B cell (primary cell): Measurements from ENCODE around the gene TCEAL9.

Source experiments
- CTCF ChIP-seq: fragments of 200-600 bp; IDR thresholded peaks from one replicate; pipeline ENCODE4 v1.8.0; 2022; ENCODE audit warnings: antibody characterized with exemption, mild to moderate bottlenecking
- EZH2 ChIP-seq: IDR thresholded peaks from 2 replicates; pipeline ENCODE4 v1.6.1; 2012; ENCODE audit warnings: borderline replicate concordance, low read depth, mild to moderate bottlenecking, moderate library complexity, low read length; ENCODE audit not compliant: insufficient read depth, poor library complexity, severe bottlenecking

- no peak for TF ChIP-seq CTCF
- no peak for TF ChIP-seq EZH2
These were observed 1.6 kb downstream of the TCEAL9 start for GRCh38 chrX:103357871-103358270.
